HG03469 (cell line): ENCODE measurements around the gene BCL3.
"Not testable (repeated sequence)": the region's sequence is repeated elsewhere in the genome, so short reads cannot be mapped to it uniquely, and the experiment has no call there.

Experiments used
- ATAC-seq: cut with Tn5 transposase; IDR thresholded peaks from one replicate; pipeline ENCODE4 v1.9.1; 2021; ENCODE audit warnings: mild to moderate bottlenecking, moderate library complexity, moderate number of reproducible peaks; ENCODE audit not compliant: unreplicated experiment

Gene BCL3, protein sequence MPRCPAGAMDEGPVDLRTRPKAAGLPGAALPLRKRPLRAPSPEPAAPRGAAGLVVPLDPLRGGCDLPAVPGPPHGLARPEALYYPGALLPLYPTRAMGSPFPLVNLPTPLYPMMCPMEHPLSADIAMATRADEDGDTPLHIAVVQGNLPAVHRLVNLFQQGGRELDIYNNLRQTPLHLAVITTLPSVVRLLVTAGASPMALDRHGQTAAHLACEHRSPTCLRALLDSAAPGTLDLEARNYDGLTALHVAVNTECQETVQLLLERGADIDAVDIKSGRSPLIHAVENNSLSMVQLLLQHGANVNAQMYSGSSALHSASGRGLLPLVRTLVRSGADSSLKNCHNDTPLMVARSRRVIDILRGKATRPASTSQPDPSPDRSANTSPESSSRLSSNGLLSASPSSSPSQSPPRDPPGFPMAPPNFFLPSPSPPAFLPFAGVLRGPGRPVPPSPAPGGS

DNA sequence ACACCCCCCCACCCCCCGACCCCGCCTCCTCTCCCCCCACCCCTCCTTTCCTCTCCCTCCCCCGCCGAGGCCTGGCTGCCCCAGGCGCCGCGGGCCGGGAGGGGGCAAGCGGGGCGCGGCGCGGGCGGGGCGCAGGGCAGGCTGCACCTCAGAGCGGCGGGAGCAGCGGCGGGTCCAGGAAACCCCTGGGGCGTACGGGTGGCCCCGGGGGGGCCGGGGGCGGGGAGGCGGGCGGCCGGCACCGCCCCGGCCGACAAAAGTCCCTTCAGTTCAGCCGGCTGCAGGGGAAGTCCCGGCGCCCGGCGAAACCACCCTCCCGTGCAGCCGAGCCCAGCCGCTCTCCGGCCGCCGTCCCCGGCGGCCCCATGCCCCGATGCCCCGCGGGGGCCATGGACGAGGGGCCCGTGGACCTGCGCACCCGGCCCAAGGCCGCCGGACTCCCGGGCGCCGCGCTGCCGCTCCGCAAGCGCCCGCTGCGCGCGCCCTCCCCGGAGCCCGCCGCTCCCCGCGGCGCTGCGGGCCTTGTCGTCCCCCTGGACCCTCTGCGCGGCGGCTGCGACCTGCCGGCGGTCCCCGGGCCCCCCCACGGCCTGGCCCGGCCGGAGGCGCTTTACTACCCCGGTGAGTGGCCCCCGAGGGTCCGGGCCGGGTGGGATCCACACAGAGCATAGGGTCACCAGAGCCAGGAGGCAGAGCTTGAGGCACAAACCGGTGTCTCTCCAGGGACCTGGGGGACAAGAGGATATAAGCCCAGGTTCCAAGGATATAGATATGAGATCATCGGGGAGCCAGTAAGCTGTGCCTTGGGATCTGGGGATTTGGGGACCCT, at the start of gene BCL3:
Gene BCL3, plus strand, starts transcription at position 283 of the 829 bp plus-strand sequence. Its CDS starts 83 bp downstream, at position 366.
- no peak for ATAC-seq

DNA sequence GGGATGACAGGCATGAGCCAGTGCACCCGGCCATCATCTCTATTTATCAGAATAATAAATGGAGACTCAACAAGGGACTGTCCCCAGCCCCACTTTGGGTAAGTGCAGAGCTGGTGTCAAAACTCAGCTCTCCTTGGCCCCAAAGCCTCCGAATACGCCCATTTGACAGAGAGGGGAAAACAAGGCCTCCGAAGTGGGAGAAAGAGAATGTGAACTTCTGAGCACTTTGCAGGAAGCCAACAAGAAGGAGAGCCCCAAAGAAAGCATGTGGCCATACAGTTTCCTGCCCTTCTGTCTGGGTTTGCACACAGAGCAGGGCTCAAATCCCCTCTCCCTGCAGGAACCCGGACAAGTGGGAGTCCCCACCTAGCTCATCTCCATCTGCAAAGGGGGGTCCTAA, 48.0 kb upstream of the BCL3 start:
- no peak for ATAC-seq

DNA sequence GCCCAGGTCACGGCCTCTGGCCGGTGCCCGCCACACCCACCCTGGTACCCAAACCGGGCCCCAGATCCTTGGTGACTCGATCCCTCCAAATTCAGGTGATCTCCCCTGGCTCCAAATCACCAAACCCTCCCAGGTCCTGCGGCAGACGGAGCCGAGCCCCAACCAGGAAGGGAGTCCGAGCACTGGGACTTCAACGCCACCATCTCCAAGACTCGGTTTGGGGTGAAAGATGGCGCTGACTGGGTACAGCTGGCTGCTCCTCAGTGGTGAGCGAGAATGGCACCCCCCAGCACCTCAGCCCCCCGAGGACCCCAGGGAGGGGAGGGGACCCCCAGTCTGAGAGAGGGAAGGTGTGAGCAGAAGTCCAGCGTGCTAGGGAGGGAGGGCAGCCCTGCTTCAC, 47.3 kb upstream of the BCL3 start:
- no peak for ATAC-seq

DNA sequence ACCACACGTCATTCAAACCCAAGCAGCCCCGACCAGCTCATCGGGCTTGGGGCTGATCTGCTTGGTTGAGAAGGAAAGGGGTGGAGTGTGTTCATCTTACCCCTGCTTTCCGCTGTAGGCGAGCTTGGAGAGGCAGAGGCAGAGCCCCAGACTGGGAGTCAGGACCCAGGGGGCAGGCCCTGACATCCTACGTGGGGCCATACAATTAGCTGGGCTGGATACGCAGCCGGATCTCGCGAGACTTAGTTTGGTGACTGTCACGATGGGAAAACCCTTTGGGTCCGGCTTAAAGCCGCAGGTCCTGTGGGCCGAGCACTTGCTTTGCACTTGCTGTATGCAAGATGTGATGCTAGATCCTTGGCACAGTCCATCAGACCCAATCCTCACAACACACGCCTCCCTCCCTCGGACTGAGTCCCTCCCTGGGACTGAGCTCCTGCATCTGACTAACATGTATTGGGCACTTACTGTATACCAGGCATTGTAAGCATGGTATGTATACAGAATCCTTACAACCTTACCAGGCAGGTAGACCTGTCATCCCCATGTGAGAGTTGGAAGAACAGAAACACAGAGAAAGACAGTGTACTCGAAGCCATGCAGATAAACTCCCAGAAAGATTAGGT, 45.8 kb upstream of the BCL3 start:
- no peak for ATAC-seq

DNA sequence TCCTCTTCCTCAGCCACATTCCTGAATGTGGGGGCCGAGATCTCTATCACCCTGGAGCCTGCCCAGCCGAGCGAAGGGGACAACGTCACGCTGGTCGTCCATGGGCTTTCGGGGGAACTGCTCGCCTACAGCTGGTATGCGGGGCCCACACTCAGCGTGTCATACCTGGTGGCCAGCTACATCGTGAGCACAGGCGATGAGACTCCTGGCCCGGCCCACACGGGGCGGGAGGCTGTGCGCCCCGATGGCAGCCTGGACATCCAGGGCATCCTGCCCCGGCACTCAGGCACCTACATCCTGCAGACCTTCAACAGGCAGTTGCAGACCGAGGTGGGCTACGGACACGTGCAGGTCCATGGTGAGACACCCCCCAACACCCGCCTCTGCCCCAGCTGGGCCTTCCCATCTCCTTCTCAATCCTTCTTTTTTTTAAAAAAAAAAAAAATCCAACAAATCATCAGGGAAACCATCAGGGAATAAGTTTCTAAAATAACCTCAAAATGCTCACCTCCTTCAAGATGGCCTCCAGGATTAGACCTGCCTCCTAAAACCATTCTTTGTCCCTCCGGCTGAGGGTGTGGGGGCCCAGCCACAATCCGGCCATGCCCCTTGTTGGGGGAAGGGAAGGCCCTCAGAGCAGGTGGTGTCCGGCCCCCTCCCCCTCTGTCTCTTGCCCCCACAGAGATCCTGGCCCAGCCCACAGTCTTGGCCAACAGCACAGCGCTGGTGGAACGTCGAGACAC, 45.0 kb upstream of the BCL3 start:
- no peak for ATAC-seq

DNA sequence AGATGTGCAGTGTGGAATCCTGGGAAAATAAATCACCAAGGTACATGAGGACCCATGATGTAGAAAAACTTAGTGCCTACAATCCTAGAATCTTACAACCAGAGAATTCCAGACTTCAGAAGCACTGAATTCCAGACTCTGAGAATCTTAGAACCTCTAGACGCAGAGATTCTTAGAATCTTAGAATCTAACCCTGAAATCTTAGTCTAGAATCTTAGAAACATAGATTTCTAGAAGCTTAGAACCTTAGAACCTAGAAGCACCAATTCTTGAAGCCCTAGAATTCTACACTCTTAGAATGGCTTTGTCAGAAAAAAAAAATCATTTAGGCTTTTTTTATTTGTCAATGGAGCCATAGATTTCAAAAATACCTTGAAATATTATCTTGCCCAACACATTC, 43.5 kb upstream of the BCL3 start:
- no peak for ATAC-seq

DNA sequence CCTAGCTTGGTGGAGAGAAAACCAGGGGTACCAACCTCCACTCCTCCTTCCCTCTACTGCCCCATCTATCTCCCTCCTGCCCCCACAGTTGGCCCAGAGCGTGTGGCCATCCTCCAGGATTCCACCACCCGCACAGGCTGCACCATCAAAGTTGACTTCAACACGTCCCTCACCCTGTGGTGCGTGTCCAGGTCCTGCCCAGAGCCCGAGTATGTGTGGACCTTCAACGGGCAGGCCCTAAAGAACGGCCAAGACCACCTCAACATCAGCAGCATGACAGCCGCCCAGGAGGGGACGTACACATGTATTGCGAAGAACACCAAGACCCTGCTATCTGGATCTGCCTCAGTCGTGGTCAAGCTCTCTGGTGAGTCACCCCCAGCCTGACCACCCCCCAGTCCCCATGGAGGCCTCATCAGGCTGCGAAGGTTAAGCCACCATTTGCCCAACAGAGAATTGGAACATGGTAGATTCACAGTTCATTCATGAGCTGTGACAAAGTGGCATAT, 43.0 kb upstream of the BCL3 start:
- no peak for ATAC-seq

DNA sequence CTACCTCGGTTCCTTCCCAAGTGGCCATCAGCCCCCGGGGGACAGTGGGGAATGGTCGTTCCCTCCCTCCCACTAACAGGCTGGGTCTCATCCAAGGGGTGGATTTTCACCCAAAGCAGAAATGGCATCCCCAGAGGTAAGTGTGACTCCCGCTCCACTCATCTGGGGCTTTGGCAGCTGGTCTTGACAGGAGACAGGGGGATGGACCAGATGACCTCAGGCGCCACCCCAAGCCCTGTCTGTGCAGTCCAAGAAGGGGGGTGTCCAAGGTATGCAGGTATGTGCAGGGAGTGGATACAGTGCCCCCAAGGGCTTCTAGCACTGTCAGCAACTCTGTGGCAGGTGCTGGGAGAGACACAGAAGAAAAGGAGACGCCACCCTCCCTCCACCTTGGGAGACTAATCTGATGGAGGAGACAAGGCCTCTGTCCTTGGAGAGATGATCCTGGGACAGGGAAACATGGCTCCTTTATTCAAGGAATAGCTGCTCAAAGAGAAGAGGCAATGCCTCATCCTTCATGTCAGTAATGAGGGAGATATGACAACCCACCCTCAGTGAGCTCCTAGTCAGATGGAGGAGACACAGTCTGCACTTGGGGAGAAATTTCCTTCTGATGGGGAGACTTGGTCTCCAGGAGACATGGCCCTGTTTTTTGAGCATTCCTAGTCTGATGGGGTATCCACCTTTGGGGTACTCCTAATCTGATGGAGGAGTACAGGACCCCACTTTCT, 41.8 kb upstream of the BCL3 start:
- no peak for ATAC-seq

DNA sequence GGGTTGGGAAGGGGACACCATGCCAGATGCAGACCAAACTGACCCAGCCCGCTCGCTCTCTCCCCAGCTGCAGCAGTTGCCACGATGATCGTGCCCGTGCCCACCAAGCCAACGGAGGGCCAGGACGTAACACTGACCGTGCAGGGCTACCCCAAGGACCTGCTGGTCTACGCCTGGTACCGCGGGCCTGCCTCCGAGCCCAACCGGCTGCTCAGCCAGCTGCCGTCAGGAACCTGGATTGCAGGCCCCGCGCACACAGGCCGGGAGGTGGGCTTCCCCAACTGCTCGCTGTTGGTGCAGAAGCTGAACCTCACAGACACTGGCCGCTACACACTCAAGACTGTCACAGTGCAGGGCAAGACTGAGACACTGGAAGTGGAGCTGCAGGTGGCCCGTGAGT, 40.7 kb upstream of the BCL3 start:
- ATAC-seq = no peak

DNA sequence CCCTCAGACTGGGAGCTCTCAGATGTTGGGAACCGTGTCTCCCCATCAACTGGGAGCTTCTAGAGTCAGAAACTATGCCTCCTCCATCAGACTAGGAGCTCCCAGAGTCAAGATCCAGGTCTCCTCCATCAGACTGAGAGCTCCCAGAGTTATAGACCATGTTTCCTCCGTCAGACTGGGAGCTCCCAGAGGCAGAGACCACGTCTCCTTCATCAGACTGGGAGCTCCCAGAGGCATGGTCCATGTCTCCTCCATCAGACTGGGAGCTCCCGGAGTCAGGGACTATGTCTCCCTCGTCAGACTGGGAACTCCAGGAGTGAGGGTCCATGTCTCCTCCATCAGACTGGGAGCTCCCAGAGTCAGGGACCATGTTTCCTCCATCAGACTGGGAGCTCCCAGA, 39.6 kb upstream of the BCL3 start:
- no peak for ATAC-seq

DNA sequence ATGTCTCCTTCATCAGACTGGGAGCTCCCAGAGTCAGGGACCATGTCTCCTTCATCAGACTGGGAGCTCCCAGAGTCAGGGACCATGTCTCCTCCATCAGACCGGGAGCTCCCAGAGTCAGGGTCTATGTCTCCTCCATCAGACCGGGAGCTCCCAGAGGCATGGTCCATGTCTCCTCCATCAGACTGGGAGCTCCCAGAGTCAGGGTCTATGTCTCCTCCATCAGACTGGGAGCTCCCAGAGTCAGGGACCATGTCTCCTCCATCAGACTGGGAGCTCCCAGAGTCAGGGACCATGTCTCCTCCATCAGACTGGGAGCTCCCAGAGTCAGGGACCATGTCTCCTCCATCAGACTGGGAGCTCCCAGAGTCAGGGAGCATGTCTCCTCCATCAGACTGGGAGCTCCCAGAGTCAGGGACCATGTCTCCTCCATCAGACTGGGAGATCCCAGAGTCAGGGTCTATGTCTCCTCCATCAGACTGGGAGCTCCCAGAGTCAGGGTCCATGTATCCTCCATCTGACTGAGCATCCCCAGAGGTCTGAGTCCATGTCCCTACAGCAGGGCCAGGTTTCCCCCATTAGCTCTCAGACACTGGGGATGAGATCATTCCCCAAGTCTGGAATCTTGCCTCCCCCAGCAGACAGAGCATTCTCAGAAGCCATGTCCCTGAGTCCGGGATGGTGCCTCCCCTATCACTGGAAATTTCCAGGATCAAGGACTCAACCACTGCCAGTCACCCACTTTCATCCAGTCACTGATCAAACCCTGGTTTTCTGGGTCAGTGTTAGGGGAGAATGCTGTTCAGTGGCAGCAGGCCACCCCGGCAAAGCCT, 38.9 kb upstream of the BCL3 start:
- not testable (repeated sequence) for ATAC-seq

DNA sequence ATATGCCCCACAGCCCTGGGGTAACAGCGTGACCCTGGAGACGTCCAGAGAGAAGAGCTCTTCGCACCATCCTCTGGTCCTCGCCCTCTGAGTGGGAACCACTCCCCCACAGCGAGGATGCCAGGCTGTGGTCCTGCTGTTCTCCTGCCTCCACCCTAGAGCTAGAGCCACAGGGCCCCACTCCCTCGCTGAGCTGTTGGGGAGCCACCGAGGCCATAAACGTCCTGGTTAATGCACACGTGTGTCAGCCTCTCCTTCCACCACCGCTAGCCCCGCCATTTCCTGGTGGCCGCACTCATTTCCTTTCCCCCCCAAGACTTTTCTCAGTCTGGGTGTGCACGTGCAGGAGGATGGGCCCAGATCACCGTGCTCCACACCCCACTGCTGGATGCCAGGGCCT, 38.0 kb upstream of the BCL3 start:
- no peak for ATAC-seq

DNA sequence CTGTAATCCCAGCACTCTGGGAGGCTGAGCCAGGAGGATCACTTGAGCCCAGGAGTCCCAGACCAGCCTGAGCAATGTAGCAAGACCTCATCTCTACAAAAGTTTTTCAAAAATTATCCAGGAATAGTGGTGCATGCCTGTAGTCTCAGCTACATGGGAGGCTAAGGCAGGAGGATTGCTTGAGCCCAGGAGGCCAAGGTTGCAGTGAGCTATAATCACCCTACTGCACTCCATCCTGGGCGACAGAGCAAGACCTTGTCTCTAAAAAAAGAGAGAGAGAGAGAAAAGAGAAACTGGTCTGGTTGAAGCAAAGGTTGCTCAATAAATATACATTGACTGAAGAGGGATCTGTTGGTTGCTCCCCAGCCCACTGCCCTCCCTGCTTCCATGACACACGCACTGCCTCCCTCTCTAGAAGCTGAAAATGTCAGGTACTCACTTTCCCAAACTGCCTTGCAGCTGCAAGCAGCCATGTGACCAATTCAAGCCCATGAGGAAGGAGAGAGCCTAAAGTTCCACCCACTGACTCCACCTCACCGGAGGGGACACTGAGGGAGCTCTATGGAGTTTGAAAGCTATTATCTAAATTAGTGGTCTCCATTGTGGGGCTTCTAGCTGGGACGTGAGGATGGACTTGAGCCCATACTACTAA, 35.5 kb upstream of the BCL3 start:
- ATAC-seq = no peak

DNA sequence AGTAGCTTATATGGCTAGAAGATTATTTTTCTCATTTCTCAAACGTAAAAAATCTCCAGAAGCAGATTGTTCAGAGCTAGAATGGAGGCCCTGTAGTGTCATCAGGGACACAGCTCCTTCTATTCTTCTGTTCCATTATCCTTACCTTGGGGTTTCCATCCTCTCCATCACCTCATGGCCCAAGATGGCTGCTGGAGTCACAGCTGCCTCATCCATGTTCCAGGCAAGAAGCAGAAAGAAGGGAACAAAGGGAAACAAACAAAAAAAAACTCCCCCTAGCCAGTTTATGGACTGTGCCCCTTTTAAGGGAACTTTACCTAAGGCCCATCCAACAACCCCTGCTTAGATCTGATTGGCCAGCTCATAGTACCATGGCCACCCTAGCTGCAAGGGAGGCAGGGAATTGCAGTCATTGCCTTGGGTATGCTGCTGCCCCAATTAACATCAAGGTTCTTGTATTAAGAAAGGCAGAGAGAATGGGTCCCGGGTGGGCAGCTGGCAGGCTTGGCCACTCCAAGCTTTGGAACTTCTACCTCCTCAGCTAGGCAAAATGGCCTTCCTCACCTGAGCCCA, 33.8 kb upstream of the BCL3 start:
- no peak for ATAC-seq

DNA sequence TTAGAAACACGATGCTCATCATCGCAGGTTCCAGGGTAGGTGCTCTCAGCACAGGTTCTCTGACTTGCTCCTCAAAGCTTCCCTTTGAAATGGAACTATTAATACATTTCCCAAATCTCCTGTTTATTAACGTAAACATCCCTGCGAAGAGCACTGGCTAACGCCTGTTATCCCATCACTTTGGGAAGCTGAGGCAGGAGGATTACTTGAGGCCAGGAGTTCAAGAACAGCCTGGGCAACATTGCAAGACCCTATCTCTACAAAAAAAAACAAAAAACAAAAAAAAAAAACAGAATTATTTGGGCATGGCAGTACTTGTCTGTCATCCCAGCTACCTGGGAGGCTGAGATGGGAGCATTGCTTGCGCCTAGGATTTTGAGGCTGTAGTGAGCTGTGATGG, 30.9 kb upstream of the BCL3 start:
- ATAC-seq = no peak

DNA sequence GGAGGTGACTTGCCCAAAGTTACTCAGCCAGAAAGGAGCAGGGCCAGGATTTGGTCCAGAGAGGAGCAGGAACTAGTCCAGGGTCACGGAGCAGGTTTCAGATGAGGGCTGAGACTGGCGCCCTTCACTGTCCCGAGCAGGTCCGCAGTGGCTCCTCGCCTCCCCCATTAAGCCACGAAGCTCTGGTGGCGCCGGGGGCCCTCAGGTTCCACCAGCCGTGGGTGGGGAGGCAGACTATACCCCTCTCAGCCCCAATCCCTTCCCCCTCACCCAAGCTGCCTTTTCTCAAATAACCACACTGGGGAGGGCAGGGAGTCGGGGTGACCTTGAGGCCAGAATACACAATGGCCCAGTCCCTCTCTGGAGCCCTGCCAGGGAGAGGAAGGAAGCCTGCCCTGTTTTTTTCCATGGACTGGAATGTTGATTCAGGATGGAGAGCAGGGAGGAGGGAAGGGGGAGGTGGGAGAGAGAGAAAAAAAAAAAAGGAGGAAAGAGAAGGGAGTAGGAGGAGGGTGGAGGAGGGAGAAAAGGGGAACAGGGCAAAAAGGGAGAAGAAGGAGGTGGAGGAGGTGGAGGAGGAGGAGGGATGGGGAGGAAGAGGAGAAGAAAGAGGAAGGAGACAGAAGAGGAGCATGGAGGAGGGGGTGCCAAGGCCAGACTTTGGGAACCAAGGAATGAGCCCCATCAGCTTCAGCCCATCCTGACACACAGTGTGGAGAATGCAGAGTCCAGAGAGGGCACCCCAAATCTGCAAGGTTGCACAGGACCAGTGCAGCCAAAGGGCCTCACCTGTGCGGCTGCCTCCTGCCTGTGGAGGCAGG, 29.9 kb upstream of the BCL3 start:
- no peak for ATAC-seq

DNA sequence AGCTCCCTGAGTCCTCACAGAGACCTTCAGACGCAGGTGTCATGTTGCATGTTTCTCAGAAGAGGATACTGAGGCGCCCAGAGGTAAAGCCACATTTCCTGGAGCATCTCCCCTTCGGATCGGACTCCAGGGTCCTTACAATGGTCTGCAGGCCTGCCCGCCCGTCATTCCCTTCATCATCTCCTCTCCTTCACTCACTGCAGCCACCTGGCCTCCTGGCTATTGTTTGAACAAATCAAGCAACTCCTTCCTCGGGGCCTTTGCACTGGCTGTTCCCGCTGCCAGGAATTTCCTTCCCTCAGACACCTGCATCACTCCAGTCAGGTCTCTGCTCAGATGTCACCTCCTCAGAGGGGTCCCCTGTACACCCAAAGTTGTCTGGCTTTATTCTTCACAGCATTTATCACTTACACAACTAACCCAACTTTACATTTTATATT, 29.2 kb upstream of the BCL3 start:
- ATAC-seq = no peak
